Measurements from ENCODE around the gene GSTT2.

DNA sequence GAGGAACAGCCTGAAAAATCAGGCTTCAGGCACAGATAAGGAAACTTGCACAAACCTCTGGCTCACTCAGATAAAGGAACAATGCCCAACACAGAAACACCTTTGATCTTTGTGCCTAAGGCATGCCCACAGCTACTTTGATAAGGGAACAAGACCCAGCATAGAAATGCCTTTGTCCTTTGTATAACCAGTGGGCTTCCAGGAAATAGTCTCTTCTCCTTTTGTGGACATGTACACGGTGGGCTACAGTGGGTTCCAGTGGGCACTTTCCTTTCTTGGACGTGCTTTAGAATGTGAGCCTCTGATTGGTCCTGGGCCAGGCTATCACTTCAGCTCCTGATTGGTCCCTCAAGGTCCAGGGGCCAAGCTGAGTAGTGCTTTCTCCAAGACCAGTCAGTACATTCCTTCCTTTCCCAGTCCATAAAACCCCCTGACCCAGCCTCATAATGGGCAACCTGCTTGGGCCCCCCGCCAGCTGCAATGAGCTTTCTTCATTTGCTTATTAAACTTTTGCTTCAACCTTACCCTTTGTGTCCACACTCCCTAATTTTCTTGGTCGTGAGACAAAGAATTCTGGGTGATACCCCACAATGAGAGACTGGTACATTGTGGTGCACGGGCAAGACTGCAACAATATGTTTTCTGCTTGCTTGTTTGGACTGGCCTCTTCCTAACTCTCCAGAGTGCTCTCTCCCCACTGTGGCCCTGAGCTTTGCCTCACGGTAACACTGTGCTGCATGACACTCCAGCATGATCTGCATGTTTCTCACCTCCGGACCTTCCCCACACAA is 29.5 kb downstream of the GSTT2 start:
- TF ChIP-seq SMAD1 (IDR thresholded peaks at IDR 0.05; ENCODE audit: low read depth, low read length, partially characterized antibody) (no peak), MXI1 (IDR thresholded peaks at IDR 0.05; ENCODE audit: low read depth, low read length) (no peak), POLR2A (conservative IDR thresholded peaks at IDR 0.05) (no peak), BACH1 (tag; IDR thresholded peaks at IDR 0.05) (no peak)

Measured in K562 (cell line).